GM18508 (cell line): ENCODE results near the gene AKR1B15.
"Not testable (repeated sequence)": the region's sequence is repeated elsewhere in the genome, so short reads cannot be mapped to it uniquely, and the experiment has no call there.

Source experiments
- ATAC-seq: cut with Tn5 transposase; IDR thresholded peaks from one replicate; pipeline ENCODE4 v1.9.1; 2021; ENCODE audit warnings: moderate number of reproducible peaks; ENCODE audit not compliant: insufficient read depth, unreplicated experiment

AKR1B15 gene

DNA sequence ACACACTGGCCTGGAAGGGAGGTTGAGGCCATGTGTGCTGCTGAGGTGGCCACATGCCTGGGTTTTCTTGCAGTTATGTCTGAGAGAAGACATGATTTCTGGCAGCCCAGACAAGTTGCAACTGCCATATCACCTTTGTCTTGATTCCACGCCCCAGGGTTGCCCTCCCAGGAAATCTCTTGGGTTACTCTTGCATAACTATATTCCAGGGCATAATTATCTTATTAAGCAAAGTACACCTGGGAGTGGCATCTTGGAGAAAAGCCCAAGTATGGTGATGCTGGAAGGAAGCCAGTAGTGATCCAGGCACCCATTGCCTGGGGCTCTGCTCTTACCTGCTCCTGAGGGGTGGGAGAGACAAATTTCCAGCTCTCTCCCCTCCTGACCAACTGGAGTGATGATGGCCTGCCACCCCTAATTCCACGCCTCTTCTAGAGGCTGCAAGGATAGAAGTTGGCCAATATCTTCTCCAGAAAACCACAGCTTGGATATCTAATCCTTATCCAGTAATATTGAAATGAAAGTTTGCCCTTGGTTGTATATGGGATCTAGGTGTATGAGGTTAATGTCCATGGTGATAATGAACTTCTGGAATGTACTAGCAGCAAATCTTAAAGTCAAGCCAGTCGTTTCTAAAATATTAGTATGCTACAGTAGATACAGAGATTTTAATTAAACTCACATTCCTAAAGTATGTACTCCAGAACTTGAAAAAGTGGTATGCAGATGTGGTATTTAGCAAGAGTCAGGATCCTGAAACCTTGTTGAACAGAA lies 16.5 kb upstream of the AKR1B15 start:
- ATAC-seq: no peak

DNA sequence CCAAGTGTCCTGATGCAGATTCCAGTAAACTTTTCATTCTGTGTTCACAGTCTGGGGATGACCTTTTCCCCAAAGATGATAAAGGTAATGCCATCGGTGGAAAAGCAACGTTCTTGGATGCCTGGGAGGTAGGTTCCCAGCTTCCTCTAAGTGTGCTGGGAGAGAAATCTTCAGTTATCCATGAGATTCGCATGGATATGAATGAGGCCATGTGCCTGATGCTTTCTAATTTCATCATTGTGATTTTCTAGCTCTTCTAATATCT lies 16.0 kb upstream of the AKR1B15 start:
- ATAC-seq: no peak

DNA sequence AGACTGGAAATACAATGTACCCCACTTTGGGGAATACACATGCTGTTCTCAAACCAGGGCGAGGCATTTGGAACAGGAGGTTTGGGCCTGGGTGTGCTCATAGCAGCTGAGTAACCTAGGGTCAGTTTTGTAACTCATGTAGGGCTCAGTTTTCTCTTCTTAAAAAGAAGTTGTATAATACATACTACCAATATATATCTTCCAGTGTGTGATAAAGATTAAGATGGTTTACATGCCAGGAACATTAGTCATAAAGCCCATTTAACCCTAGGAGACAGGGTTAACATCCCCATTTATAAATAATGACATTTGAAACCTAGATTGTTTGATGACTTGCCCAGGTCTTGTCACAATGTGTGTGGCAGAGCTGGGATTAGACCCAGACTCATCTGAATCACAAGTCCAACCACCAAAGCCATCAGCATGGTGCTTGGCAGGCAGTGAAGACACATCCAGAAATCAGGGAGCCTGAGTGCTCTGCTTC lies 15.6 kb upstream of the AKR1B15 start:
- ATAC-seq: no peak

DNA sequence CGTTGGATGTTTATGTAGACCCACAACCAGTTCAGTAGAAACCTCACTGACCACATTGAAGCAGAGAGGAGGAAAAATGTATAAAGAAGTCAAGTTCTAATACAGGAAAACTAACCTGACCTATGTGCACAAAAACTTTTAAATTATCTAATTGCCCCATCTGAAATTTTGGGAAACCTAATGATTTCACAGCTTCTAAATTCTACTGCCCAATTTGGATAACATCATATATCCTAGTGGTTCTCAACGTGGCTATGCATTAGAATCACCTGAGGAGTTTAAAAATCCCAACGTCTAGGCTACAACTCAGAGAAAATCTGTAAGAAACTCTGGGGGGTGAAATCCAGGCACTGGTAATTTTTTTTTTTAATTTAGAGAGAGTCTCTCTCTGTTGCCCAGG lies 14.3 kb upstream of the AKR1B15 start:
- ATAC-seq: no peak

DNA sequence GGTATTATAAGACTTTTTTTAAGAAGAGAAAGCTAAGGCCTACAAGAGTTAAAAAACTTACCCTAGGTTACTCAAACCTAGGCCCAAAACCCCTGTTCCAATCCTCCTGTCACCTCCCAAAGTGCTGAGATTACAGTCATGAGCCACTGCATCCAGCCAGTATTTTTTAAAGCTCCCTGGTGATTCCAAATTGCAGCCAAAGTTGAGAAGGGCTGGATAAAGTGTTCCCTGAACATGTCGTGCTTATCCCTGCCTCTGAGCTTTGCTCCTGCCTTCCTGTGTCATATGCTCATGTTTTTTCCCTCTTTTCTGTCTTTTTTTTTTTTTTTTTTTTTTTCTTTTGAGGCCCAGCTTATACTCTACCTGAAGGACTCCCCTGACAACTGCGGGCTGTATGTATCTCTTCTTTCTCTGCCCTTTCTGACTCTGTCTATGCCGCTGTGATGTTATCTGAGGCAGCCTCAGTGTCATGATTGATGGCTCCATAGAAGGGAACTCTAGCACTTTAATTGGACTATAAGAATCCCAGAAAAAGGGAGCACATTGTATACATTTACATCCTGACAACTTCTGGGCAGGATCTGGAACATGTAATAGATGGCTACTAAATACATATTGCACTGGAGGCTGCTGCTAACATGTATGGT lies 13.5 kb upstream of the AKR1B15 start:
- no peak for ATAC-seq

DNA sequence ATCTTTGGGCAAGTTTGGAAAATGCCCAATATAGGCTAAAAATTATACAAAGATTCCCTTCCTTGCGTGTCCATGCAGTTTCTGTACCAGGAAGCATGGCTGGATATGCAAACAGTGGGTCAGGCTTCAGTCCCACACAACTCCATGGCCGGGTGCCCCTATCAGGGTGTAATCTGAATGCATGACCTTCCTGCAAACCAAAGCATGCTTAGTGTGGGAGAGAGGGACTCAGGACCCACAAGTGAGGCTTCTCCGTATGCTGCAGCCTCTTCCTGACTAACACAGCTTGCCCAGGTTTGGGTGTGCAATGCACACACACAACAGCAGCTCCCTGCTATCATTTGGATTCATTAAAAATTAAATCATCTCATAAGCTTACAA lies 13.0 kb upstream of the AKR1B15 start:
- no peak for ATAC-seq

DNA sequence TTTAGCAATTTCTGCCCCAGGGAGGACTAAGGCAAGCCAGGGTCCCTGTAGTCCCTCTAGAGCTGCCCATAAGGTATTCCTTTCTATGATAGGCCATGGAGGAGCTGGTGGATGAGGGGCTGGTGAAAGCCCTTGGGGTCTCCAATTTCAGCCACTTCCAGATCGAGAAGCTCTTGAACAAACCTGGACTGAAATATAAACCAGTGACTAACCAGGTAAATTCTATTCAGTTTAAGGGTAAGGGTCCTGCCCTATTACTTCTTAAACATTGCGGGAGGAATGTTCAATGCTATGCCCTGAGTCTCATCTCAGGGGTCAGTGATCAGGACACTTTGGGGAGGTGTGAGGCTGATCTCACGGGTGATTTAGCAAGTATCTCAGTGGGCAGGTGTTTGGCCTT lies 12.4 kb upstream of the AKR1B15 start:
- not testable (repeated sequence) for ATAC-seq

DNA sequence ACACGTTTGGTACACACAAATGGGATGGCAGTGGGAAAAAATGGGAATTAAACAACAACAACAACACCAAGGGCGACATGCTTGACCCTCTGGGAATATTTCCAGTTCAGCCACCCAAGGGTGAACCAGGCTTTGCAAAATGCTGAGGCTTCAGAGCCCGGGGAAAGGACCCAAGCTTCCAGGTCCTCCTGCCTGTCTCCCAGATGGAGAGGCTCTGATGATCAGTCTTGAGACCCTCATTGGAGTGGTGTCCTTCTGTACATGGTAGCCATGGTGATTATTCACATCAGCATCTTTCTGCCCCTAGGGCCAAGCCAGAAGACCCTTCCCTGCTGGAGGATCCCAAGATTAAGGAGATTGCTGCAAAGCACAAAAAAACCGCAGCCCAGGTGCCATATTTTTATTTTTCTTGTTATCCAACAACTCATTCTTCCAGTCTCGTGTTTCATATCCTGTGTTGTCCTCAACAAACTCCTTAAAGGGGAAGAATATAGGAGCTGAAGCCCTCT lies 11.6 kb upstream of the AKR1B15 start:
- ATAC-seq: not testable (repeated sequence)

DNA sequence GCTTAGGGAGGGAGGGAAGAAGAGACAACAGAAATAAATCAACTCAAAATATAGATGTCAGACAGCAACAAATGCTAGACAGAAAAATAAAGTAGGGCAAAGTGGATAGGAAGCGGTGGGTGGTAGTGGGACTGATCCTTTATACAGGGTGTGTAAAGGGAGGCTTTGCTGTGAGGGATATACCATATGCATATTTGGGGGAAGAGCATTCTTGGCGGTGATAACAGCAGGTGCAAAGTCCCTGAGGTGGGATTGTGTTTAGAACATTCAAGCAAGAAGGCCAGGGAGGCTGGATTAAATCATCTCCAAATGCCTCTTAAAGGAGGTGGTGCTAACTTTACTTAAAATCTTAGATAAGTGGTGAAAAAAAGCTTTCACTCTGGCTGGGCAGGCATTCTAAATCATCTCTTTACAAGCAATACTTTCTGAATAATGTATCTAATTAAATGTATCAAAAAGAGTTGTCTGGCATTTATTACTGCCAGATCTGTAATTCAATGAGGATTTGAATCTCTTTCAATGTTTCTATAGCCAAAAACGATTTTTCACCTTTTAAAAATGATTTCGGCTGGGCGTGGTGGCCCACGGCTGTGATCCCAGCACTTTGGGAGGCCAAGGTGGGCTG lies 9.4 kb upstream of the AKR1B15 start:
- no peak for ATAC-seq

DNA sequence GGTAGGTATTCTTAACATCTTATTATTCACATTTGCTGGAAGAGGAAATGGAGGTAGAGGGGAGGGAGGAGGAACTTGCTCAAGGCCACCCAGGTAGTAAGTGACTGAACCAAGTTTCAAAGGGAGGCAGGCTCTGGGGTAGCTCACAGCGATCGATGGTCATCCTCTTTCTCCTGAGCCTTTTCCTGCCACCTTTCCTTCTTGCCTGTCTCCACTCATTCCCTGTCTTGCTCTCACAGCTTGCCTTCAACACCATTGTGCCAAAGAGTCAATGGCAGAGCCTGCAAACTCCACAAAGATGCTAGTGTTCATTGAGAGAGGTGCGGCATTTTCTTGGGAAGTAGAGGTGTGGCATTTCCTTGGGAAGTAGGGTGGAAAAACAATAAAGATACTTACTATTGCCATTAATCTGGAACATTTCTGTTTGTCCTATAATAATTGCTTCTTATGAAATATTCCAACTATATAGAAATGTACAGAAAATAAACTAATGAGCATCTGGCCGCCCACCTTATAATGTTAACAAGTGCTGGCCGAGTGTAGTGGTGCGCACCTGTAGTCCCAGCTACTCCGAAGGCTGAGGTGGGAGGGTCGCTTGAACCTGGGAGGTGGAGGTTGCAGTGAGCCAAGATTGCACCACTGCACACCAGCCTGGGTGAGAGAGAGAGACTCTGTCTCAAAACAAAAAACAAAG lies 7.3 kb upstream of the AKR1B15 start:
- not testable (repeated sequence) for ATAC-seq

DNA sequence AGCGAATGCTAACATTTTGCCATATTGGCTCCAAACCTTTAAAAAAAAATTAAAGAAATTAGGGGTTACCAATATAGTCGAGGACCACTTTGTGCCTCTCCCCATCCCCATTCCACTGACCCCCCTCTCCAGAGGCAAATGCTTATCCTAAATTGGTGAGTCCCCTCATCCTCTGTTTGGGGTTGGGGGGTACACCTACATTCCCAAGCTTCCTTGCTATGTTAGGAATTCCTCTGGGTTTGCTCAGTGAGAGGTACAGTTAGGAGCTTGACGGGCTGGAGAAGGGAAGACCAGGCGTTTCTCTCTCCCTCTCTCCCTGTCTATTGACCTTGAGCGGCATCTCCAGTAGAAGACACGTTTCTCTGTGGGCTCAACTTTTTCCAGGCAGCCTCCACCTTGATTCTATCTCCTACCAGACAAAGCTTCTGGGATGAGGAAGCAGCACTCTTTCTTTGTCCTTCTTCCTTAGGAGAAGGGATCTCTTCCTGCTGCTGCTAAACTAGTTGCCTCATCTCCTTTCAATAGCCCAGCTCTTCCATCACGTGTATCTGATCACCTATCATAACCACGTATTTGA lies 6.6 kb upstream of the AKR1B15 start:
- ATAC-seq: no peak

DNA sequence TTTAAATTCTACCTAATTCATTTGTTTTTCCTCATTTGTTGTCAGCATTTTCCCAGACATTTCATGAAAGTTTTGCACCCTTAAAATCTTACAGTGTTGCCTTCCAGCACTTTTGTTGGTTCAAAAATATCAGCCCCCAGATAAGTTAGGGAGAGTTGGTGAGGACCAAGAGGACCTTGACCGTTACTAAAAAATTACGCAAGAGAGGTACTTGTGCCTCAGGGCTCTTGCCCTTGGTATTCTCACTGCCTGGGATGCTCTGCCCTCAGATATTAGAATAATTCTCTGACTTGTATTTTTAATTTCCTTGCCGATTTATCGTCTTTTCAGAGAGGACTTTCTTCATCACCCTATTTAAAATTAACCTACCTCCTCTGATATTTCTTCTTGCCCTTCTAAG lies 3.5 kb upstream of the AKR1B15 start:
- no peak for ATAC-seq

DNA sequence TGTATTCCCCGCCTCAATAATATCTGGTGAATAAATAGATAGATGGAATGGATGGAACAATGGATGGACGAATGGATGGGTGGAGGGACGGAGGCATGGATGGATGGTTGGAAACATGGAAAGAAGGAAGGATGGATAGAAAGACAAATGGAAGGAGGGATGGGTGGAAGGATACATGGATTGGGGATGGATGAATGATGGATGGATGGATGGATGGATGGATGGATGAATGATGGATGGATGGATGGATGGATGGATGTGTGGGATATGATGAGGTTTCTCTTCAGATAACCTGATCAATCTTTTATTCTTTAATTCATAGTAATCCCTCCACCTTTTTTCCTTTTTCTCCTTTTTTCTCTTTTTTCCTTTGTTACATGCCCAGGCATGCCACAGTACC lies 3.0 kb upstream of the AKR1B15 start:
- no peak for ATAC-seq

DNA sequence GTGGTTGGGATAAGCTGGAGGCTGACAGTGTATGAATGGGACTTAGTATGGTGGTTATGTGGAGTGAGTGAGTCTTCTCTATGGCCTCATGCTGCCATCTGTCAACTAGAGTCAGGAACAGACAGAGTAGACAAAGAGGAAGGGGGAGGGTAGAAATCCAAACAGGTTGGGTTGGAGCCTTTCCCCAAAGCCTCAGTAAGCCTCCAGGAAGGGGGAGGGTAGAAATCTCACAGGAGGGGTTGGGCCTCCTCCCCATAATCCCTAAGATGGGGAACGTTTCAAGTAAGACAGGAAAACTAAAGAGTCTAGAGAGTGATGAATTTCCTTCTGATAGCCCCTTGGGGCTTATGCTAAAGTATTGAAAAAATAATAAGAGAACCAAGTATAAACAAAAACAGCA lies 2.0 kb upstream of the AKR1B15 start:
- ATAC-seq: no peak

DNA sequence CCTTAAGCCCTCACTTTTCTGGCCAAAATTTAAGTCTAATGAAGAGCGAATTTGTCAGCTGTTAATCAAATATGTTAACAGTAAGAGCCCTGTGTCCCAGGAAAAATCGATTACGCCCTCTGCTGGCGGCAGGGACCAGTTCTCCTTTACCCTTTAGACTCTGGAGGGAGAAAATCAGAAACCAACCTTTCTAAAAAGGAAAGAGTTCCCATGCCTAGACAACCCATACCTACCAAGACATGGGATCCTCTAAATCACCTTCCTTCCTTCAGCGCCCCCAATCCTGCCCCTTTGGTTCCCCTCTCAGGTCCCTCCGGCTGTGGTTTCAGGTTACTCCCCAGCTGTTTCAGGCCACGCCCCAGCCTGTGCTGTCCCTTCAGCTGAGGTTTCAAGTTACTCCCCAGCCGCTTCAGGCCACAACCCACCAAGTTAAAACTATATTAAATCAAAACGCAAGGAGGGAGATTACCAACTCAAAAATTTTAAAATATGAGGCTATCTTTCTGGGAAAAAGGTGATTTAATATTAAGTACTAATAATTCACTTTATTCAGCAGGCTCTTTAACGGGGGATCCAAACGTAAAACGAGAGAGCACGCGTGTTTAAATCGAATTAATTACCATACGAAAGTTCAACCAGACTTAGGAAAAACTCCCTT lies 1.4 kb upstream of the AKR1B15 start:
- peak; percentile 44 for ATAC-seq

DNA sequence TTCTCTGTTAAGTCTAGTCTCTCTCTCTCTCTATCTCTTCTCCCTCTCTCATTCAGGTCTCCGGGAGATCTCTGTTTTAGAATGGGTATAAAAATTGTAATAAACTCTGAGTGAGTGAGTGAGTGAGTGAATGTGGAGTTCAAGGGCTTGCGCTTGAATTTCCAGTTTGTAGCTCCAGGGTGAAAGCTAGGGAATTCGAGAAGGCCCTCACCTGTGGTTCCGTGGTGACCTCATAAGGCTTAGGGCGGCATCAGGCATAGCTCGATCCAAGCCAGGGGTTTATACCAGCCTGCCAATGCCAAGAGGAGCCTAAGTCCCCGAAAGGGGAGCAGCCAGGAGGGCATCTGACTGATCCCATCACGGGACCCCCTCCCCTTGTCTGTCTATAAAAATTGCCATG lies 456 bp downstream of the AKR1B15 start:
- ATAC-seq: no peak

DNA sequence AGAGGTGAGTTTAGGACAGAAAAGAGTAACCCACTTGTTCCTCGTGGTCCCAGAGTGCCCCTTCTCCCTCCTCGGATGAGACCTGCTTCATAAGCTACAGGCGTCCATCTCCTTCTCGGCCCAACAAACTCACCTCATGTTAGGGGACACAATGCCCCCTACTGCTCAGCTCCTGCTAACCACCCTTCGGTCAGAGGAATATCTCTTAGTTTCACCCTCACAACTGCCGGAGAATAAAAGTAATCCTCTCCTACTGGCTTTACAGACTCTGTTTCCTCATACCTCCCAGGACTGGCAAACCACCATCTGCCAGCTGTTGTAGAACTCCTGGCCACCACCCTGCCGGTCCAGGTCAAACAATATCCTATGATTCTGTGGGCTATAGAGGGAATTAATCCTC lies 3.2 kb downstream of the AKR1B15 start:
- no peak for ATAC-seq

DNA sequence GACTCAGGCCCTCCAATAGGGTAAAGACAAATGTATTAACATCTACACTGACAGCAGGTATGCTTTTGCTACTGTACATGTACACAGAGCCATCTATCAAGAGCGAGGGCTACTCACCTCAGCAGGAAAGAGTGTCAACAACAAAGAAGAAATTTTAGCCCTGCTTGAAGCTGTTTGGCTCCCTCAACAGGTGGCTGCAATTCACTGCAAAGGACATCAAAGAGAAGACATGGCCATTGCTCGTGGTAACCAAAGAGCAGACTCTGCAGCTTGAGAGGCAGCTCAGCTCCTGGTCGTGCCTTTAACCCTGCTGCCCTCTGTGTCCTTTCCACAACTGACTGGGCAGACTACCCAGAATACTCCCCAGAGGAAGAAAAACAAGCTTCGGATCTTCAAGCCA lies 5.1 kb downstream of the AKR1B15 start:
- ATAC-seq: no peak

DNA sequence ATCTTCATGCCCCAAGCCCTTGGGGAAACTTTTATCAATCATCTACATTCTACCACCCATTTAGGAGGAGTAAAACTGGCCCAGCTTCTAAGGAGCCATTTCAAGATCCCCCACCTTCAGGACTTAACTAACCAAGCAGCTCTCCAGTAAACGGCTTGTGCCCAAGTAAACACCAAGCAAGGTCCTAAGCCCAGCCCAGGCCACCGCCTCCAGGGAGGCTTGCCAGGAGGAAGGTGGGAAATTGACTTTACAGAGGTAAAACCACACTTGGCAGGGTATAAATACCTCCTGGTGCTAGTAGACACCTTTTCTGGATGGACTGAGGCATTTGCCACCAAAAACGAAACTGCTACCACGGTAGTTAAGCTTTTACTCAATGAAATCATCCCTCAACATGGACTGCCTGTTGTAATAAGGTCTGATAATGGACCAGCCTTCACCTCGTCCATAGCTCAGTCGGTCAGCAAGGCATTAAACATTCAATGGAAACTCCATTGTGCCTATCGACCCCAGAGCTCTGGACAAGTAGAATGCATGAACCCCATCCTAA lies 5.6 kb downstream of the AKR1B15 start:
- ATAC-seq: no peak

DNA sequence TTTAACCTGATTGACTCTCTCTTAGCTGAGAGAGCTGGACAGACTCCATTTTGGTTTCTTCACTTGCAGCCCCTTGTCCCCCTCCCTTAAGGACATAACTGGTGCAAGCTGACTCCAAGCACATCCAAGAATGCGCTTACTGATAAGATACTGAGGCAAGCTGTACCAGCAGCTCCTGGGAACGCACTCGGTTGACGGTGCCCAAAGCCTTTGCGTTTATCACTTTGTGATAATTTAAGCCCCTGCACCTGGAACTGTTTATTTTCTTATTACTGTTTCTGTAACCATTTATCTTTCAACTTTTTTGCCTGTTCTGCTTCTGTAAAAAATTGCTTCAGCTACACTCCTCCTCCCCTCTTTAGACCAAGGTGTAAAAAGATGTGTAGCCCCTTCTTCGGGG lies 8.5 kb downstream of the AKR1B15 start:
- ATAC-seq: no peak
